Upper lobe of left lung (tissue), 4 donors: ENCODE data around the gene C2orf81.

Source experiments
- CTCF ChIP-seq, 6 experiments: fragments of 450-650 bp in 4 of 6; fragments of 200-600 bp in 2 of 6; sonication (generic) in 2 of 6; IDR thresholded peaks; one replicate each; pipeline ENCODE4 v1.5.1; 2016 to 2019; ENCODE audit warnings: antibody characterized with exemption in 6 of 6
- EP300 ChIP-seq, 4 donors: sonication (generic); formaldehyde crosslinking; IDR thresholded peaks; one replicate each; pipeline ENCODE4 v1.5.1; 2017; ENCODE audit warnings: antibody characterized with exemption in 4 of 4, control low read depth in 2 of 4
- POLR2AphosphoS5 ChIP-seq, 2 donors: sonication (generic); formaldehyde crosslinking; IDR thresholded peaks; one replicate each; pipeline ENCODE4 v1.5.1; 2017; ENCODE audit warnings: antibody characterized with exemption in 2 of 2

GRCh38 chr2:74417197-74417596 lies 4.2 kb downstream of the C2orf81 start:
- TF ChIP-seq CTCF (IDR thresholded peaks at IDR 0.05) (no peak), EP300 (IDR thresholded peaks at IDR 0.05) (no peak), POLR2AphosphoS5 (IDR thresholded peaks at IDR 0.05) (no peak)
